ENCODE measurements around the gene PKP1.

Gene PKP1

GRCh38 chr1:201272799-201273198 lies 10.5 kb upstream of the PKP1 start:
- no peak for TF ChIP-seq CTCF (IDR thresholded peaks at IDR 0.05; ENCODE audit: poor library complexity, severe bottlenecking)
- Histone ChIP-seq H3K4me3 (ENCODE audit: severe bottlenecking) (no peak overlapping the region), H3K27ac (ENCODE audit: poor library complexity, severe bottlenecking) (no peak overlapping the region), H3K4me1 (ENCODE audit: insufficient read depth, poor library complexity, severe bottlenecking) (peaks cover 39% of the 10 kb centered on the region), H3K9me3 (ENCODE audit: severe bottlenecking) (no peaks in the 10 kb centered on the region), H3K27me3 (ENCODE audit: insufficient read depth, poor library complexity, severe bottlenecking) (no peaks in the 10 kb centered on the region), H3K36me3 (ENCODE audit: low read depth) (no peaks in the 10 kb centered on the region)
- peak; percentile 16 for DNase-seq (ENCODE audit: low spot score)
- no peak for ATAC-seq (ENCODE audit: low read depth)

- TF ChIP-seq CTCF (IDR thresholded peaks at IDR 0.05; ENCODE audit: poor library complexity, severe bottlenecking) = no peak
- no peak for ATAC-seq (ENCODE audit: low read depth)
- DNase-seq (ENCODE audit: low spot score) = no peak
- Histone ChIP-seq H3K27me3 (ENCODE audit: insufficient read depth, poor library complexity, severe bottlenecking) (no peaks in the 10 kb centered on the region), H3K27ac (ENCODE audit: poor library complexity, severe bottlenecking) (peak overlapping the region; percentile 67), H3K4me1 (ENCODE audit: insufficient read depth, poor library complexity, severe bottlenecking) (peaks cover 23% of the 10 kb centered on the region), H3K9me3 (ENCODE audit: severe bottlenecking) (no peaks in the 10 kb centered on the region), H3K4me3 (ENCODE audit: severe bottlenecking) (no peak overlapping the region), H3K36me3 (ENCODE audit: low read depth) (no peaks in the 10 kb centered on the region)
These were observed 8.6 kb upstream of the PKP1 start for GRCh38 chr1:201274616-201275252.

- H3K27me3 ChIP-seq (ENCODE audit: insufficient read depth, poor library complexity, severe bottlenecking) = no peaks in the 10 kb centered on the region
- no peaks in the 10 kb centered on the region for H3K36me3 ChIP-seq (ENCODE audit: low read depth)
- no peak overlapping the region for H3K4me3 ChIP-seq (ENCODE audit: severe bottlenecking)
- no peak for TF ChIP-seq CTCF (IDR thresholded peaks at IDR 0.05; ENCODE audit: poor library complexity, severe bottlenecking)
- H3K4me1 ChIP-seq (ENCODE audit: insufficient read depth, poor library complexity, severe bottlenecking) = peaks cover 23% of the 10 kb centered on the region
- H3K9me3 ChIP-seq (ENCODE audit: severe bottlenecking) = no peaks in the 10 kb centered on the region
- H3K27ac ChIP-seq (ENCODE audit: poor library complexity, severe bottlenecking) = peak overlapping the region; percentile 67
- ATAC-seq (ENCODE audit: low read depth) = peak; percentile 97
- peak; percentile 98 for DNase-seq (ENCODE audit: low spot score)
These were observed 8.0 kb upstream of the PKP1 start for GRCh38 chr1:201275253-201275666.

- Histone ChIP-seq H3K4me1 (ENCODE audit: insufficient read depth, poor library complexity, severe bottlenecking) (peaks cover 23% of the 10 kb centered on the region), H3K27me3 (ENCODE audit: insufficient read depth, poor library complexity, severe bottlenecking) (no peaks in the 10 kb centered on the region), H3K36me3 (ENCODE audit: low read depth) (no peaks in the 10 kb centered on the region), H3K27ac (ENCODE audit: poor library complexity, severe bottlenecking) (peak overlapping the region; percentile 67), H3K4me3 (ENCODE audit: severe bottlenecking) (no peak overlapping the region), H3K9me3 (ENCODE audit: severe bottlenecking) (no peaks in the 10 kb centered on the region)
- TF ChIP-seq CTCF (IDR thresholded peaks at IDR 0.05; ENCODE audit: poor library complexity, severe bottlenecking) = no peak
- ATAC-seq (ENCODE audit: low read depth) (no peak), DNase-seq (ENCODE audit: low spot score) (no peak)
These were observed 6.4 kb upstream of the PKP1 start for GRCh38 chr1:201276891-201277290.

GRCh38 chr1:201277441-201277840 lies 5.9 kb upstream of the PKP1 start:
- H3K4me1 ChIP-seq (ENCODE audit: insufficient read depth, poor library complexity, severe bottlenecking) = peaks cover 23% of the 10 kb centered on the region

More at GRCh38 chr1:201277441-201277840, 5.9 kb upstream of the PKP1 start:
- Histone ChIP-seq H3K4me3 (ENCODE audit: severe bottlenecking) (no peak overlapping the region), H3K27me3 (ENCODE audit: insufficient read depth, poor library complexity, severe bottlenecking) (no peaks in the 10 kb centered on the region), H3K9me3 (ENCODE audit: severe bottlenecking) (no peaks in the 10 kb centered on the region), H3K36me3 (ENCODE audit: low read depth) (no peaks in the 10 kb centered on the region), H3K27ac (ENCODE audit: poor library complexity, severe bottlenecking) (peak overlapping the region; percentile 67)
- TF ChIP-seq CTCF (IDR thresholded peaks at IDR 0.05; ENCODE audit: poor library complexity, severe bottlenecking) = no peak
- ATAC-seq (ENCODE audit: low read depth) (no peak), DNase-seq (ENCODE audit: low spot score) (no peak)
